ENCODE measurements around the gene PROSER2.

The PROSER2 gene

GRCh38 chr10:11887381-11888227 is 64.4 kb downstream of the PROSER2 start:
- TF ChIP-seq MAX (IDR thresholded peaks at IDR 0.05) (no peak), EP300 (IDR thresholded peaks at IDR 0.05; ENCODE audit: borderline replicate concordance) (no peak), USF1 (IDR thresholded peaks at IDR 0.05) (no peak), RAD21 (IDR thresholded peaks at IDR 0.05; ENCODE audit: low read depth) (no peak), NFIC (IDR thresholded peaks at IDR 0.05) (no peak), FOXM1 (IDR thresholded peaks at IDR 0.05; ENCODE audit: borderline replicate concordance, low read depth) (no peak), ZBTB7A (IDR thresholded peaks at IDR 0.05; ENCODE audit: low read depth) (no peak)

- TF ChIP-seq REST (IDR thresholded peaks at IDR 0.05; ENCODE audit: low read depth) (no peak), NFIC (IDR thresholded peaks at IDR 0.05) (no peak), RAD21 (IDR thresholded peaks at IDR 0.05; ENCODE audit: low read depth) (no peak), CREB1 (IDR thresholded peaks at IDR 0.05; ENCODE audit: low read depth) (no peak), MAX (IDR thresholded peaks at IDR 0.05) (no peak), TAF1 (IDR thresholded peaks at IDR 0.05; ENCODE audit: low read depth) (no peak), EGR1 (IDR thresholded peaks at IDR 0.05) (no peak), USF1 (IDR thresholded peaks at IDR 0.05) (no peak), EP300 (IDR thresholded peaks at IDR 0.05; ENCODE audit: borderline replicate concordance) (no peak), CEBPB (IDR thresholded peaks at IDR 0.05) (no peak), ZBTB7A (IDR thresholded peaks at IDR 0.05; ENCODE audit: low read depth) (no peak), FOXM1 (IDR thresholded peaks at IDR 0.05; ENCODE audit: borderline replicate concordance, low read depth) (no peak)
Measured at GRCh38 chr10:11891776-11892486, 68.8 kb downstream of the PROSER2 start.

- TF ChIP-seq REST (IDR thresholded peaks at IDR 0.05; ENCODE audit: low read depth) (no peak), YY1 (IDR thresholded peaks at IDR 0.05; ENCODE audit: low read depth) (no peak), NFIC (IDR thresholded peaks at IDR 0.05) (no peak), ZBTB7A (IDR thresholded peaks at IDR 0.05; ENCODE audit: low read depth) (no peak), TAF1 (IDR thresholded peaks at IDR 0.05; ENCODE audit: low read depth) (no peak), EP300 (IDR thresholded peaks at IDR 0.05; ENCODE audit: borderline replicate concordance) (no peak), TEAD4 (IDR thresholded peaks at IDR 0.05) (no peak), MAX (IDR thresholded peaks at IDR 0.05) (no peak), FOXM1 (IDR thresholded peaks at IDR 0.05; ENCODE audit: borderline replicate concordance, low read depth) (no peak), USF1 (IDR thresholded peaks at IDR 0.05) (no peak), EGR1 (IDR thresholded peaks at IDR 0.05) (no peak), TCF12 (IDR thresholded peaks at IDR 0.05; ENCODE audit: low read depth) (no peak), CEBPB (IDR thresholded peaks at IDR 0.05) (no peak), CREB1 (IDR thresholded peaks at IDR 0.05; ENCODE audit: low read depth) (no peak), RAD21 (IDR thresholded peaks at IDR 0.05; ENCODE audit: low read depth) (no peak)
Measured at GRCh38 chr10:11893749-11894278, 70.7 kb downstream of the PROSER2 start.

GRCh38 chr10:11894381-11895107 is 71.4 kb downstream of the PROSER2 start:
- TF ChIP-seq USF1 (IDR thresholded peaks at IDR 0.05): no peak
- no peak for TF ChIP-seq ZBTB7A (IDR thresholded peaks at IDR 0.05; ENCODE audit: low read depth)
- no peak for TF ChIP-seq EGR1 (IDR thresholded peaks at IDR 0.05)
- TF ChIP-seq TEAD4 (IDR thresholded peaks at IDR 0.05): no peak
